IMR-90 (cell line): ENCODE measurements around the gene DIAPH2. TPM values are rescaled to one million over a fixed set of nuclear protein-coding genes. Genes with fewer than 3 reads are reported as not detected.
A peak's percentile ranks its signal among the peaks of the same experiment; 100 is the strongest.

ENCODE experiments used
- ATAC-seq: fragments of 200-7000 bp; cut with Tn5 transposase; 2 replicates; pipeline ENCODE4 v1.9.1; 2020; ENCODE audit warnings: low read depth, mild to moderate bottlenecking, moderate library complexity
- BruUV-seq: library from RNA; stranded (reverse); fragments of 400-500 nt; replicated peaks from 2 replicates; lab custom pipeline; 2021; lab: Mats Ljungman, UMichigan
- CTCF ChIA-PET: fragments of 300-600 bp; formaldehyde crosslinking; extraction: SDS; loops from one replicate; lab custom pipeline; 2021; ENCODE audit warnings: antibody characterized with exemption; lab: Yijun Ruan, JAX
- POLR2A ChIA-PET: fragments of 300-600 bp; sonication (Branson Sonifier 250); formaldehyde crosslinking; loops from one replicate; lab custom pipeline; 2022; ENCODE audit warnings: antibody characterized with exemption; ENCODE audit not compliant: unreplicated experiment; lab: Charles Lee
- DNase-seq: peaks from one replicate; pipeline ENCODE4 v3.0.0; 2013
- H2AFZ ChIP-seq: replicated peaks from 2 replicates; pipeline ENCODE3; 2013; ENCODE audit warnings: low read length, mild to moderate bottlenecking; ENCODE audit not compliant: poor library complexity
- H2AK5ac ChIP-seq: 2 replicates; pipeline ENCODE4 v1.6.1; 2013; ENCODE audit warnings: low read depth, low read length, inconsistent platforms
- H2AK9ac ChIP-seq: replicated peaks from 2 replicates; pipeline ENCODE3; 2013; ENCODE audit warnings: mild to moderate bottlenecking, low read depth, low read length, moderate library complexity; ENCODE audit not compliant: poor library complexity
- H2BK120ac ChIP-seq: 2 replicates; pipeline ENCODE4 v1.6.1; 2013; ENCODE audit warnings: low read depth, low read length, inconsistent platforms
- H2BK15ac ChIP-seq: 3 replicates; pipeline ENCODE4 v1.6.1; 2013; ENCODE audit warnings: low read depth, low read length, inconsistent platforms
- H2BK20ac ChIP-seq: 2 replicates; pipeline ENCODE4 v1.6.1; 2013; ENCODE audit warnings: low read depth, mild to moderate bottlenecking, inconsistent platforms, low read length, moderate library complexity
- H2BK5ac ChIP-seq: 2 replicates; pipeline ENCODE4 v1.6.1; 2013; ENCODE audit warnings: mild to moderate bottlenecking, low read depth, low read length, inconsistent platforms; ENCODE audit not compliant: poor library complexity, severe bottlenecking
- H3K14ac ChIP-seq: replicated peaks from 2 replicates; pipeline ENCODE4 v1.6.1; 2013; ENCODE audit warnings: low read depth, low read length, inconsistent platforms
- H3K18ac ChIP-seq: 2 replicates; pipeline ENCODE4 v1.6.1; 2013; ENCODE audit warnings: low read depth, low read length, control low read depth
- H3K23ac ChIP-seq: 2 replicates; pipeline ENCODE4 v1.6.1; 2013; ENCODE audit warnings: low read depth, low read length, inconsistent platforms
- H3K27ac ChIP-seq: 2 replicates; pipeline ENCODE4 v1.5.1; 2013; ENCODE audit warnings: mild to moderate bottlenecking, control low read depth, low read length; ENCODE audit not compliant: insufficient read depth
- H3K27me3 ChIP-seq: 2 replicates; pipeline ENCODE4 v1.6.1; 2013; ENCODE audit warnings: low read length; ENCODE audit not compliant: control insufficient read depth, insufficient read depth
- H3K36me3 ChIP-seq: 2 replicates; pipeline ENCODE4 v1.6.1; 2013; ENCODE audit warnings: low read length, mixed read lengths; ENCODE audit not compliant: control insufficient read depth, insufficient read depth
- H3K4ac ChIP-seq: 2 replicates; pipeline ENCODE4 v1.6.1; 2013; ENCODE audit warnings: low read depth, low read length, inconsistent platforms
- H3K4me1 ChIP-seq: 2 replicates; pipeline ENCODE4 v1.6.1; 2013; ENCODE audit warnings: low read length, mixed read lengths; ENCODE audit not compliant: control insufficient read depth, insufficient read depth
- H3K4me2 ChIP-seq: 2 replicates; pipeline ENCODE4 v1.6.1; 2013; ENCODE audit warnings: low read depth, mild to moderate bottlenecking, control low read depth, low read length, moderate library complexity
- H3K4me3 ChIP-seq: 2 replicates; pipeline ENCODE4 v1.5.1; 2013; ENCODE audit warnings: low read depth, mild to moderate bottlenecking, control low read depth, low read length, moderate library complexity; ENCODE audit not compliant: insufficient read depth
- H3K56ac ChIP-seq: 2 replicates; pipeline ENCODE4 v1.6.1; 2013; ENCODE audit warnings: low read length, inconsistent platforms; ENCODE audit not compliant: insufficient read depth; ENCODE audit errors: extremely low read depth
- H3K79me1 ChIP-seq, 2 experiments: 2 replicates each; pipeline ENCODE4 v1.6.1; 2013; ENCODE audit warnings: low read length in 2 of 2, inconsistent platforms in 1 of 2, low read depth in 1 of 2
- H3K9ac ChIP-seq: 2 replicates; pipeline ENCODE4 v1.6.1; 2013; ENCODE audit warnings: low read depth, low read length, control low read depth
- H3K9me1 ChIP-seq: 2 replicates; pipeline ENCODE4 v1.6.1; 2013; ENCODE audit warnings: low read length, inconsistent platforms; ENCODE audit not compliant: insufficient read depth
- H3K9me3 ChIP-seq: 2 replicates; pipeline ENCODE4 v1.6.1; 2013; ENCODE audit warnings: low read length; ENCODE audit not compliant: control insufficient read depth, insufficient read depth
- H4K20me1 ChIP-seq: 2 replicates; pipeline ENCODE4 v1.6.1; 2013; ENCODE audit warnings: low read length, inconsistent platforms; ENCODE audit not compliant: insufficient read depth
- H4K5ac ChIP-seq: 2 replicates; pipeline ENCODE4 v1.6.1; 2013; ENCODE audit warnings: mild to moderate bottlenecking, low read depth, low read length, control low read depth
- H4K8ac ChIP-seq, 2 experiments: 2 replicates each; pipeline ENCODE4 v1.6.1; 2013; ENCODE audit warnings: low read depth in 2 of 2, low read length in 2 of 2, control low read depth in 1 of 2, inconsistent platforms in 1 of 2
- H4K91ac ChIP-seq: 2 replicates; pipeline ENCODE4 v1.6.1; 2013; ENCODE audit warnings: low read depth, low read length, inconsistent platforms; ENCODE audit not compliant: insufficient read depth
- BHLHE40 ChIP-seq: fragments of 150-350 bp; IDR thresholded peaks from 2 replicates; pipeline ENCODE4 v1.6.1; 2016; ENCODE audit warnings: mild to moderate bottlenecking, low read depth, low read length
- CEBPB ChIP-seq: IDR thresholded peaks from 2 replicates; pipeline ENCODE4 v1.6.1; 2012; ENCODE audit warnings: low read depth, low read length, improper control_type of control experiment
- MAFK ChIP-seq: IDR thresholded peaks from 2 replicates; pipeline ENCODE4 v1.6.1; 2012; ENCODE audit warnings: low read depth, low read length, improper control_type of control experiment
- MAZ ChIP-seq: IDR thresholded peaks from 2 replicates; pipeline ENCODE4 v1.6.1; 2012; ENCODE audit warnings: low read depth, mild to moderate bottlenecking, low read length, improper control_type of control experiment, moderate library complexity, borderline replicate concordance
- MXI1 ChIP-seq: IDR thresholded peaks from 2 replicates; pipeline ENCODE4 v1.6.1; 2012; ENCODE audit warnings: low read depth, mild to moderate bottlenecking, low read length, moderate library complexity, borderline replicate concordance
- RFX5 ChIP-seq: IDR thresholded peaks from 2 replicates; pipeline ENCODE4 v1.8.0; 2012; ENCODE audit warnings: low read depth, mild to moderate bottlenecking, low read length, moderate library complexity
- SMC3 ChIP-seq: fragments of 150-350 bp; IDR thresholded peaks from 2 replicates; pipeline ENCODE4 v1.6.1; 2016; ENCODE audit warnings: low read depth, mild to moderate bottlenecking, antibody characterized with exemption, low read length, moderate library complexity
- WGBS, 2 experiments: methylation state at CpG; one replicate each; pipeline versions ENCODE4 v1.1.5 to v1.1.7; 2013; ENCODE audit warnings: missing lambda C conversion rate in 2 of 2; ENCODE audit not compliant: insufficient read length in 1 of 2; ENCODE audit errors: extremely low coverage in 2 of 2; 5-methylcytosine and 5-hydroxymethylcytosine counted together
- dilution Hi-C: fragments of 300-500 bp; cut with HindIII; formaldehyde crosslinking; loops from one replicate; pipeline ENCODE4 v1.14.3; 2018; ENCODE audit warnings: low sequenced_read_pairs; ENCODE audit not compliant: unreplicated experiment
- in situ Hi-C: fragments of 300-500 bp; cut with MboI; formaldehyde crosslinking; loops from 3 replicates; pipeline ENCODE4 v1.14.3; 2019; ENCODE audit warnings: low sequenced_read_pairs, inconsistent platforms, mixed read lengths
- intact Hi-C: fragments of 100-400 bp; cut with micrococcal nuclease; formaldehyde crosslinking; loops from 2 replicates; pipeline ENCODE4 v1.10.0; 2022
- polyA plus RNA-seq, 3 experiments: library from polyadenylated mRNA; depleted of rRNA; stranded (reverse); fragments of >200 nt; gene quantifications; 2 replicates each; pipeline ENCODE4 v1.2.3, GENCODE V29; 2012; ENCODE audit warnings: low replicate concordance in 1 of 3
- total RNA-seq: library from RNA; depleted of rRNA; stranded (reverse); fragments of >200 nt; gene quantifications from 2 replicates; pipeline ENCODE4 v1.2.3, GENCODE V29; 2012
- TF ChIP-seq, protein P1 (sequence below): fragments of 150-350 bp; IDR thresholded peaks from 2 replicates; pipeline ENCODE4 v1.6.1; 2017; ENCODE audit warnings: mild to moderate bottlenecking, antibody characterized with exemption, low read length, low read depth
- TF ChIP-seq, protein P2 (sequence below): conservative IDR thresholded peaks from 2 replicates; pipeline ENCODE4 v1.5.1; 2012; ENCODE audit warnings: mild to moderate bottlenecking, low read depth, low read length, improper control_type of control experiment
- TF ChIP-seq, protein P3 (sequence below): fragments of 150-350 bp; IDR thresholded peaks from 2 replicates; pipeline ENCODE4 v1.6.1; 2016; ENCODE audit warnings: low read depth, mild to moderate bottlenecking, low read length, moderate library complexity, borderline replicate concordance

The DIAPH2 gene
- total and polyA plus RNA-seq, 2 of the 4 experiments (the other 2 are of a cell fraction): 3.6 to 19.9 TPM

DNA sequence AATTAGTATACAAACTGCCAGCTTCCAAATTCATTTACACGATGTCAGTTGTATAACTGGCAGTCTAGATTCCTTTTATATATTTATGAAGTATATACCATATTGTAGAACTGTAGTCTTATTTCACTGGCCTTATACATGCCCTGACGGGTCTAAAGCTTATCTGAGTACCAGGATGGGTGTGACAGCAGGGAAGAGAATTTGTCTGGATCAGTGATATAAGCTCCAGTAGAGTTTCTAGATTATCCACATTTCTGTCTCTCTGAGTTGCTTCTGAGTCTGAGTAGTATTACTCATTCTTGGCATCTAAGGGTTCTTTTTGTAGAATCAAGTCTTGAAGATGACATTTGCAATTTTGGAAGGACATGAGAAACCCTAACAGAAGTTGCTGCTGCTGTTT is 300.4 kb downstream of the DIAPH2 start:
- dilution Hi-C loops: no loop called here
- BruUV-seq: no TSS peak

More for the DNA sequence above, 300.4 kb downstream of the DIAPH2 start:
- no peaks in the 10 kb centered on the region for H3K36me3 ChIP-seq
- H2BK15ac ChIP-seq: no peak overlapping the region
- H3K18ac ChIP-seq: no peak overlapping the region; the same call in 1 of the 2 replicates
- no peak overlapping the region for H2AFZ ChIP-seq
- ATAC-seq: peak; percentile 24
- intact Hi-C loops: no loop called here
- H4K8ac ChIP-seq: no peak overlapping the region
- H3K9ac ChIP-seq: no peak overlapping the region
- H4K91ac ChIP-seq: no peak overlapping the region
- no peak overlapping the region for H3K56ac ChIP-seq
- DNase-seq: peak; percentile 25
- no peaks in the 10 kb centered on the region for H4K20me1 ChIP-seq
- no peaks in the 10 kb centered on the region for H3K9me1 ChIP-seq
- H3K4me2 ChIP-seq: no peak overlapping the region
- POLR2A ChIA-PET: no interaction called here
- no peak overlapping the region for H3K4ac ChIP-seq
- no peak overlapping the region for H3K4me3 ChIP-seq
- H2BK120ac ChIP-seq: no peak overlapping the region
- H3K27me3 ChIP-seq: no peaks in the 10 kb centered on the region
- in situ Hi-C loops: no loop called here
- TF ChIP-seq SMC3 (no peak), BHLHE40 (no peak), MAZ (no peak), MXI1 (no peak), MAFK (no peak), CEBPB (no peak), RFX5 (no peak)
- TF ChIP-seq, protein P1, sequence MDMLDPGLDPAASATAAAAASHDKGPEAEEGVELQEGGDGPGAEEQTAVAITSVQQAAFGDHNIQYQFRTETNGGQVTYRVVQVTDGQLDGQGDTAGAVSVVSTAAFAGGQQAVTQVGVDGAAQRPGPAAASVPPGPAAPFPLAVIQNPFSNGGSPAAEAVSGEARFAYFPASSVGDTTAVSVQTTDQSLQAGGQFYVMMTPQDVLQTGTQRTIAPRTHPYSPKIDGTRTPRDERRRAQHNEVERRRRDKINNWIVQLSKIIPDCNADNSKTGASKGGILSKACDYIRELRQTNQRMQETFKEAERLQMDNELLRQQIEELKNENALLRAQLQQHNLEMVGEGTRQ: no peak
- TF ChIP-seq, protein P2, sequence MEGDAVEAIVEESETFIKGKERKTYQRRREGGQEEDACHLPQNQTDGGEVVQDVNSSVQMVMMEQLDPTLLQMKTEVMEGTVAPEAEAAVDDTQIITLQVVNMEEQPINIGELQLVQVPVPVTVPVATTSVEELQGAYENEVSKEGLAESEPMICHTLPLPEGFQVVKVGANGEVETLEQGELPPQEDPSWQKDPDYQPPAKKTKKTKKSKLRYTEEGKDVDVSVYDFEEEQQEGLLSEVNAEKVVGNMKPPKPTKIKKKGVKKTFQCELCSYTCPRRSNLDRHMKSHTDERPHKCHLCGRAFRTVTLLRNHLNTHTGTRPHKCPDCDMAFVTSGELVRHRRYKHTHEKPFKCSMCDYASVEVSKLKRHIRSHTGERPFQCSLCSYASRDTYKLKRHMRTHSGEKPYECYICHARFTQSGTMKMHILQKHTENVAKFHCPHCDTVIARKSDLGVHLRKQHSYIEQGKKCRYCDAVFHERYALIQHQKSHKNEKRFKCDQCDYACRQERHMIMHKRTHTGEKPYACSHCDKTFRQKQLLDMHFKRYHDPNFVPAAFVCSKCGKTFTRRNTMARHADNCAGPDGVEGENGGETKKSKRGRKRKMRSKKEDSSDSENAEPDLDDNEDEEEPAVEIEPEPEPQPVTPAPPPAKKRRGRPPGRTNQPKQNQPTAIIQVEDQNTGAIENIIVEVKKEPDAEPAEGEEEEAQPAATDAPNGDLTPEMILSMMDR: no peak
- TF ChIP-seq, protein P3, sequence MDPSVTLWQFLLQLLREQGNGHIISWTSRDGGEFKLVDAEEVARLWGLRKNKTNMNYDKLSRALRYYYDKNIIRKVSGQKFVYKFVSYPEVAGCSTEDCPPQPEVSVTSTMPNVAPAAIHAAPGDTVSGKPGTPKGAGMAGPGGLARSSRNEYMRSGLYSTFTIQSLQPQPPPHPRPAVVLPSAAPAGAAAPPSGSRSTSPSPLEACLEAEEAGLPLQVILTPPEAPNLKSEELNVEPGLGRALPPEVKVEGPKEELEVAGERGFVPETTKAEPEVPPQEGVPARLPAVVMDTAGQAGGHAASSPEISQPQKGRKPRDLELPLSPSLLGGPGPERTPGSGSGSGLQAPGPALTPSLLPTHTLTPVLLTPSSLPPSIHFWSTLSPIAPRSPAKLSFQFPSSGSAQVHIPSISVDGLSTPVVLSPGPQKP: no peak
- H2AK9ac ChIP-seq: no peak overlapping the region
- no peaks in the 10 kb centered on the region for H3K79me1 ChIP-seq
- H2BK5ac ChIP-seq: no peak overlapping the region
- WGBS, 2 experiments: no CpG with 5 or more reads among the region's 2 CpGs
- no peak overlapping the region for H3K27ac ChIP-seq
- H2AK5ac ChIP-seq: no peak overlapping the region
- CTCF ChIA-PET: no interaction called here
- no peak overlapping the region for H4K5ac ChIP-seq
- H3K9me3 ChIP-seq: no peaks in the 10 kb centered on the region
- no peaks in the 10 kb centered on the region for H3K4me1 ChIP-seq
- no peak overlapping the region for H2BK20ac ChIP-seq
- no peak overlapping the region for H3K14ac ChIP-seq
- H3K23ac ChIP-seq: no peak overlapping the region
